H9 (cell line): ENCODE data around the gene MACROD1. TPM values are rescaled to one million over a fixed set of nuclear protein-coding genes. Genes with fewer than 3 reads are reported as not detected.

Experiments used
- DNase-seq: peaks from one replicate; pipeline ENCODE4 v3.0.0-alpha.2; 2017
- H2AFZ ChIP-seq: one replicate; pipeline ENCODE4 v1.6.1; 2013; ENCODE audit warnings: mild to moderate bottlenecking, low read length, control low read depth, moderate library complexity
- H2AK5ac ChIP-seq: 2 replicates; pipeline ENCODE4 v1.6.1; 2013; ENCODE audit warnings: low read length, control low read depth, mixed read lengths; ENCODE audit not compliant: insufficient read length
- H2BK120ac ChIP-seq: one replicate; pipeline ENCODE4 v1.6.1; 2013; ENCODE audit warnings: low read depth, mild to moderate bottlenecking, low read length, control low read depth, inconsistent platforms; ENCODE audit not compliant: poor library complexity, severe bottlenecking
- H2BK12ac ChIP-seq: 2 replicates; pipeline ENCODE4 v1.6.1; 2013; ENCODE audit warnings: low read length, control low read depth, mixed read lengths, low read depth; ENCODE audit not compliant: insufficient read length
- H2BK15ac ChIP-seq: 2 replicates; pipeline ENCODE4 v1.6.1; 2013; ENCODE audit warnings: low read depth, low read length, control low read depth
- H2BK20ac ChIP-seq: one replicate; pipeline ENCODE4 v1.6.1; 2013; ENCODE audit warnings: low read depth, mild to moderate bottlenecking, low read length, control low read depth, inconsistent platforms; ENCODE audit not compliant: poor library complexity, severe bottlenecking
- H2BK5ac ChIP-seq: 2 replicates; pipeline ENCODE4 v1.6.1; 2013; ENCODE audit warnings: low read length, control low read depth, mixed read lengths; ENCODE audit not compliant: insufficient read length
- H3K14ac ChIP-seq: 2 replicates; pipeline ENCODE4 v1.6.1; 2013; ENCODE audit warnings: low read length, control low read depth; ENCODE audit not compliant: insufficient read depth
- H3K18ac ChIP-seq: 2 replicates; pipeline ENCODE4 v1.6.1; 2013; ENCODE audit warnings: low read depth, mild to moderate bottlenecking, mixed read lengths, low read length, control low read depth; ENCODE audit not compliant: insufficient read length
- H3K23ac ChIP-seq: 2 replicates; pipeline ENCODE4 v1.6.1; 2013; ENCODE audit warnings: low read length, control low read depth, mixed read lengths, low read depth; ENCODE audit not compliant: insufficient read length
- H3K23me2 ChIP-seq: 2 replicates; pipeline ENCODE4 v1.6.1; 2013; ENCODE audit warnings: low read depth, mild to moderate bottlenecking, mixed read lengths, low read length, control low read depth; ENCODE audit not compliant: insufficient read length, poor library complexity, severe bottlenecking
- H3K27ac ChIP-seq: 2 replicates; pipeline ENCODE4 v1.5.1; 2013; ENCODE audit warnings: low read length, control low read depth, mixed read lengths, low read depth; ENCODE audit not compliant: insufficient read length
- H3K27me3 ChIP-seq: 2 replicates; pipeline ENCODE4 v1.6.1; 2013; ENCODE audit warnings: low read length, control low read depth, inconsistent platforms; ENCODE audit not compliant: insufficient read depth
- H3K4ac ChIP-seq: 2 replicates; pipeline ENCODE4 v1.6.1; 2013; ENCODE audit warnings: low read depth, mild to moderate bottlenecking, control low read depth, inconsistent platforms, low read length, moderate library complexity
- H3K4me1 ChIP-seq: 2 replicates; pipeline ENCODE4 v1.6.1; 2013; ENCODE audit warnings: low read length, control low read depth, inconsistent platforms; ENCODE audit not compliant: insufficient read depth
- H3K4me2 ChIP-seq: 2 replicates; pipeline ENCODE4 v1.6.1; 2013; ENCODE audit warnings: low read length, control low read depth, mixed read lengths; ENCODE audit not compliant: insufficient read length, insufficient read depth
- H3K56ac ChIP-seq: 2 replicates; pipeline ENCODE4 v1.6.1; 2013; ENCODE audit warnings: low read depth, mild to moderate bottlenecking, mixed read lengths, low read length, control low read depth; ENCODE audit not compliant: insufficient read length
- H3K79me1 ChIP-seq: 2 replicates; pipeline ENCODE4 v1.6.1; 2013; ENCODE audit warnings: low read depth, mild to moderate bottlenecking, moderate library complexity, low read length, control low read depth, inconsistent platforms; ENCODE audit not compliant: insufficient read depth, poor library complexity, severe bottlenecking
- H3K79me2 ChIP-seq: 2 replicates; pipeline ENCODE4 v1.6.1; 2013; ENCODE audit warnings: low read length, control low read depth, inconsistent platforms; ENCODE audit not compliant: insufficient read depth
- H3K9ac ChIP-seq: 2 replicates; pipeline ENCODE4 v1.6.1; 2013; ENCODE audit warnings: low read length, control low read depth, mixed read lengths; ENCODE audit not compliant: insufficient read length; ENCODE audit errors: extremely low read depth
- H3K9me3 ChIP-seq: one replicate; pipeline ENCODE4 v1.6.1; 2013; ENCODE audit warnings: low read depth, low read length, inconsistent platforms; ENCODE audit not compliant: control insufficient read depth
- H3T11ph ChIP-seq: one replicate; pipeline ENCODE4 v1.6.1; 2013; ENCODE audit warnings: mild to moderate bottlenecking, low read length, control low read depth, inconsistent platforms
- H4K20me1 ChIP-seq: one replicate; pipeline ENCODE4 v1.6.1; 2013; ENCODE audit not compliant: control insufficient read depth, insufficient read length, insufficient read depth
- H4K5ac ChIP-seq: 2 replicates; pipeline ENCODE4 v1.6.1; 2013; ENCODE audit warnings: low read depth, mild to moderate bottlenecking, mixed read lengths, low read length, control low read depth; ENCODE audit not compliant: insufficient read length
- H4K8ac ChIP-seq: replicated peaks from 2 replicates; pipeline ENCODE4 v1.6.1; 2013; ENCODE audit warnings: low read length, control low read depth, mixed read lengths, low read depth; ENCODE audit not compliant: insufficient read length
- H4K91ac ChIP-seq: 2 replicates; pipeline ENCODE4 v1.6.1; 2013; ENCODE audit warnings: low read depth, mild to moderate bottlenecking, moderate library complexity, mixed read lengths, low read length, control low read depth; ENCODE audit not compliant: insufficient read length
- H3K27ac Mint-ChIP-seq, 3 experiments: 2 replicates in 2 of 3; 3 replicates in 1 of 3; pipeline ENCODE4 v1.8.0; 2020 to 2021; ENCODE audit warnings: mixed read lengths in 3 of 3, mild to moderate bottlenecking in 1 of 3, moderate library complexity in 1 of 3
- H3K27me3 Mint-ChIP-seq: 2 replicates; pipeline ENCODE4 v1.8.0; 2021; ENCODE audit warnings: low read depth, mild to moderate bottlenecking, moderate library complexity, mixed read lengths
- H3K36me3 Mint-ChIP-seq, 3 experiments: 2 replicates in 2 of 3; 3 replicates in 1 of 3; pipeline ENCODE4 v1.8.0; 2020 to 2021; ENCODE audit warnings: low read depth in 3 of 3, mixed read lengths in 3 of 3; ENCODE audit not compliant: insufficient read depth in 1 of 3
- H3K4me1 Mint-ChIP-seq, 2 experiments: 2 replicates each; pipeline ENCODE4 v1.8.0; 2020; ENCODE audit warnings: mixed read lengths in 2 of 2
- H3K4me3 Mint-ChIP-seq, 2 experiments: 2 replicates in 1 of 2; 3 replicates in 1 of 2; pipeline ENCODE4 v1.8.0; 2020 to 2021; ENCODE audit warnings: mild to moderate bottlenecking in 2 of 2, mixed read lengths in 2 of 2, moderate library complexity in 1 of 2
- H3K9me3 Mint-ChIP-seq, 2 experiments: 2 replicates in 1 of 2; 3 replicates in 1 of 2; pipeline ENCODE4 v1.8.0; 2020; ENCODE audit warnings: mild to moderate bottlenecking in 2 of 2, mixed read lengths in 2 of 2, moderate library complexity in 1 of 2
- WGBS: extraction: QIAGEN DNeasy Blood & Tissue Kit; methylation state at CpG from one replicate; pipeline ENCODE4 v1.1.7; 2013; ENCODE audit warnings: missing lambda C conversion rate, low lambda C conversion rate, mixed read lengths; ENCODE audit not compliant: insufficient read length; ENCODE audit errors: extremely low coverage; 5-methylcytosine and 5-hydroxymethylcytosine counted together
- total RNA-seq: library from RNA; stranded (reverse); gene quantifications from 2 replicates; pipeline ENCODE4 v1.2.1, GENCODE V29; 2021
- TF ChIP-seq, protein P1 (sequence below): fragments of 200-600 bp; sonication (generic); conservative IDR thresholded peaks from 3 replicates; pipeline ENCODE4 v1.8.0; 2021; ENCODE audit warnings: antibody characterized with exemption, mild to moderate bottlenecking

Gene MACROD1
- total RNA-seq, 1 experiment from 2014 or later, result 21.2 TPM

DNA sequence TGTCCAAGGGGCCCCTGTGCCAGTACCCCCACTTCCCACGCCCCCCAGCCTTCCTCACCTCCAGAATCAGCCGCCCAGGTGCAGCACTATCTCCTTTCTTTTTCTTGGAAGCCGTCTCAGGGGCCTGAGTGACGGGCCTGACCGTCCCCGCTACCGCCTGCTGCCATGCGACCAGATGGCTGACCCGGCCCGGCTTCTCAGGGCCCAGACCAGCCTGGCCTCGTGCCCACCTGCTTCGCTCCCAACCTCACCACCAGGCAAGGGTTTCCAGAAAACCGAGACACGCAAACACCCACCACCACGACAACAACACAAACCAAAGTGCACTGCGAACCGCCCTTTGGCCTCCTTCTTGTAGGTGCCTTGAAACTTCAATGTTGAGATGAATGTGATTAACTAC is 39.1 kb downstream of the MACROD1 start:
- no peak overlapping the region for H2BK15ac ChIP-seq
- H2AFZ ChIP-seq, result no peak overlapping the region
- Mint-ChIP-seq H3K27me3 (peaks cover 11% of the 10 kb centered on the region), H3K36me3 (peaks cover 0 to 3% (median 0%) of the 10 kb centered on the region in 3 experiments; a peak in 2 of 7 replicates), H3K4me1 (peaks cover 37 to 54% of the 10 kb centered on the region in 2 experiments), H3K4me3 (no peak overlapping the region; a peak in 1 of 5 replicates), H3K27ac (peak overlapping the region in 2 of 3 experiments; percentile 70 to 84; a peak in 1 of 7 replicates), H3K9me3 (no peaks in the 10 kb centered on the region)
- no peak overlapping the region for H2AK5ac ChIP-seq
- H3K79me2 ChIP-seq, result no peaks in the 10 kb centered on the region
- H3K23ac ChIP-seq, result no peak overlapping the region
- no peaks in the 10 kb centered on the region for H3K27me3 ChIP-seq
- H4K20me1 ChIP-seq, result peaks cover 3% of the 10 kb centered on the region
- no peak overlapping the region for H2BK5ac ChIP-seq
- no peak overlapping the region for H3K27ac ChIP-seq
- H2BK12ac ChIP-seq, result no peak overlapping the region
- no peak overlapping the region for H4K91ac ChIP-seq
- H2BK20ac ChIP-seq, result no peak overlapping the region
- no peak overlapping the region for H3T11ph ChIP-seq
- H3K79me1 ChIP-seq, result no peaks in the 10 kb centered on the region
- H4K8ac ChIP-seq, result no peak overlapping the region
- no peak overlapping the region for H3K18ac ChIP-seq
- H3K9me3 ChIP-seq, result no peaks in the 10 kb centered on the region
- H3K4me1 ChIP-seq, result peaks cover 7% of the 10 kb centered on the region; the same call in 1 of the 2 replicates
- no CpG with 5 or more reads among the region's 17 CpGs for WGBS
- H3K56ac ChIP-seq, result no peak overlapping the region
- H2BK120ac ChIP-seq, result no peak overlapping the region
- H3K4me2 ChIP-seq, result no peak overlapping the region
- no peak overlapping the region; the same call in 1 of the 2 replicates for H3K14ac ChIP-seq
- H3K23me2 ChIP-seq, result peaks cover 3% of the 10 kb centered on the region
- H3K9ac ChIP-seq, result no peak overlapping the region
- H4K5ac ChIP-seq, result no peak overlapping the region
- TF ChIP-seq, protein P1, sequence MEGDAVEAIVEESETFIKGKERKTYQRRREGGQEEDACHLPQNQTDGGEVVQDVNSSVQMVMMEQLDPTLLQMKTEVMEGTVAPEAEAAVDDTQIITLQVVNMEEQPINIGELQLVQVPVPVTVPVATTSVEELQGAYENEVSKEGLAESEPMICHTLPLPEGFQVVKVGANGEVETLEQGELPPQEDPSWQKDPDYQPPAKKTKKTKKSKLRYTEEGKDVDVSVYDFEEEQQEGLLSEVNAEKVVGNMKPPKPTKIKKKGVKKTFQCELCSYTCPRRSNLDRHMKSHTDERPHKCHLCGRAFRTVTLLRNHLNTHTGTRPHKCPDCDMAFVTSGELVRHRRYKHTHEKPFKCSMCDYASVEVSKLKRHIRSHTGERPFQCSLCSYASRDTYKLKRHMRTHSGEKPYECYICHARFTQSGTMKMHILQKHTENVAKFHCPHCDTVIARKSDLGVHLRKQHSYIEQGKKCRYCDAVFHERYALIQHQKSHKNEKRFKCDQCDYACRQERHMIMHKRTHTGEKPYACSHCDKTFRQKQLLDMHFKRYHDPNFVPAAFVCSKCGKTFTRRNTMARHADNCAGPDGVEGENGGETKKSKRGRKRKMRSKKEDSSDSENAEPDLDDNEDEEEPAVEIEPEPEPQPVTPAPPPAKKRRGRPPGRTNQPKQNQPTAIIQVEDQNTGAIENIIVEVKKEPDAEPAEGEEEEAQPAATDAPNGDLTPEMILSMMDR, result no peak
- H3K4ac ChIP-seq, result no peak overlapping the region
- no peak for DNase-seq
